ENCODE results near the gene IVNS1ABP. TPM values are rescaled to one million over a fixed set of nuclear protein-coding genes. Genes with fewer than 3 reads are reported as not detected.

The IVNS1ABP gene
- total and polyA plus RNA-seq, 9 of the 15 experiments (the other 6 are each of a cell fraction or from before 2014, with no cell fraction given) = 30.6 to 126 (median 77.7) TPM

DNA sequence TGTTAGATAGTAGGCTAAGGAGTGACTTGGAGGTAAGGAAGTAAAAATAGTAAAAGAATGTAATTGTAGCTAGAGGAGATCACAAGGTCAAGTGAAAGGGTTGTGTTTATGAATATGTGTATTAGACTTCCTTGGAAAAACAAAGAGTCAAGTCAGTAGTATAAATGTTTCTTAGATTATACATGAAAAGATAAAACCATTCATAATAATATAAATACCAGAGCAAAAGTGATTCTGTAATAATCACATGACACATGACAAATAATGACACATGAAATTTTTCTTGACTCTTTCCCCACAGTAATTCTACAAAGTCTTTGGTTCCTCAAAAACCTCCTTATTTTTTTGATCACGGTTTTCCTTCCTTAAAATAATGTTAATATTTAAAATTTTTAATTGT lies 56.4 kb downstream of the IVNS1ABP start:
- WGBS (ENCODE audit: insufficient coverage, low coverage, missing lambda C conversion rate) = 0% methylated on average over 1 of the region's 1 CpG
- no TSS peak for BruUV-seq (replicated peaks)
- DNase-seq (ENCODE audit: extremely low read depth in 1 of 4, low spot score in 3 of 4) (no peak), FAIRE-seq (no peak), ATAC-seq (no peak)
- no peaks in the 10 kb centered on the region for H3K9me3 ChIP-seq (replicated peaks; ENCODE audit: control insufficient read depth, insufficient read depth, low read depth, low read length)
- peak overlapping the region; percentile 50 for H2AFZ ChIP-seq (ENCODE audit: low read depth, low read length)
- H3K4me2 ChIP-seq (ENCODE audit: insufficient read depth, low read length) = no peak overlapping the region
- no peaks in the 10 kb centered on the region for H3K27me3 ChIP-seq (ENCODE audit: control insufficient read depth in 2 of 2, insufficient read depth in 2 of 2, low read length in 2 of 2)
- no peak overlapping the region for H3K4me3 ChIP-seq
- peaks cover 2 to 32% of the 10 kb centered on the region in 2 experiments; a peak in 4 of 5 replicates for H3K4me1 ChIP-seq (replicated peaks in 1 of 2; ENCODE audit: control insufficient read depth in 2 of 2, insufficient read depth in 2 of 2, low read length in 2 of 2)
- CTCF ChIA-PET (ENCODE audit: low intra/inter-chr PET ratio) = no interaction called here
- in situ Hi-C loops (cut with MboI) (no loop called here), intact Hi-C loops (cut with micrococcal nuclease) (no loop called here)
- no peaks in the 10 kb centered on the region for H3K79me2 ChIP-seq (ENCODE audit: control insufficient read depth, insufficient read depth, low read length)
- H4K20me1 ChIP-seq (replicated peaks; ENCODE audit: control insufficient read depth, insufficient read depth, low read length) = no peaks in the 10 kb centered on the region
- no peaks in the 10 kb centered on the region for H3K36me3 ChIP-seq (ENCODE audit: control insufficient read depth, insufficient read depth, low read length)
- no peak overlapping the region for H3K27ac ChIP-seq (ENCODE audit: extremely low read depth, low read depth, low read length)
- H3K9ac ChIP-seq (ENCODE audit: insufficient read depth in 1 of 2, low read depth in 2 of 2, low read length in 2 of 2) = no peak overlapping the region
- POLR2A ChIA-PET = no interaction called here
- H3K9me1 ChIP-seq (ENCODE audit: control insufficient read depth, insufficient read depth, low read length) = no peaks in the 10 kb centered on the region
- TF ChIP-seq, protein P1, sequence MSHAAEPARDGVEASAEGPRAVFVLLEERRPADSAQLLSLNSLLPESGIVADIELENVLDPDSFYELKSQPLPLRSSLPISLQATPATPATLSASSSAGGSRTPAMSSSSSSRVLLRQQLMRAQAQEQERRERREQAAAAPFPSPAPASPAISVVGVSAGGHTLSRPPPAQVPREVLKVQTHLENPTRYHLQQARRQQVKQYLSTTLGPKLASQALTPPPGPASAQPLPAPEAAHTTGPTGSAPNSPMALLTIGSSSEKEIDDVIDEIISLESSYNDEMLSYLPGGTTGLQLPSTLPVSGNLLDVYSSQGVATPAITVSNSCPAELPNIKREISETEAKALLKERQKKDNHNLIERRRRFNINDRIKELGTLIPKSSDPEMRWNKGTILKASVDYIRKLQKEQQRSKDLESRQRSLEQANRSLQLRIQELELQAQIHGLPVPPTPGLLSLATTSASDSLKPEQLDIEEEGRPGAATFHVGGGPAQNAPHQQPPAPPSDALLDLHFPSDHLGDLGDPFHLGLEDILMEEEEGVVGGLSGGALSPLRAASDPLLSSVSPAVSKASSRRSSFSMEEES (CRISPR knock-in tag; IDR thresholded peaks at IDR 0.05) = peak; percentile 65
- 0 out of 2 replicates have a peak, but pooled peaks have one; percentile 27 for TF ChIP-seq TOE1 (IDR thresholded peaks at IDR 0.05; ENCODE audit: borderline replicate concordance)
- TF ChIP-seq TOE1 (CRISPR knock-in tag; IDR thresholded peaks at IDR 0.05; ENCODE audit: borderline replicate concordance, low read depth) = no peak
- no peak for TF ChIP-seq TARDBP (IDR thresholded peaks at IDR 0.05)

- Histone ChIP-seq H3K27me3 (ENCODE audit: control insufficient read depth in 2 of 2, insufficient read depth in 2 of 2, low read length in 2 of 2) (no peaks in the 10 kb centered on the region), H4K20me1 (replicated peaks; ENCODE audit: control insufficient read depth, insufficient read depth, low read length) (no peaks in the 10 kb centered on the region), H3K9me3 (replicated peaks; ENCODE audit: control insufficient read depth, insufficient read depth, low read depth, low read length) (no peaks in the 10 kb centered on the region), H3K27ac (ENCODE audit: extremely low read depth, low read depth, low read length) (no peak overlapping the region), H3K9ac (ENCODE audit: insufficient read depth in 1 of 2, low read depth in 2 of 2, low read length in 2 of 2) (no peak overlapping the region), H3K79me2 (ENCODE audit: control insufficient read depth, insufficient read depth, low read length) (no peaks in the 10 kb centered on the region), H3K4me3 (no peak overlapping the region), H3K4me1 (replicated peaks in 1 of 2; ENCODE audit: control insufficient read depth in 2 of 2, insufficient read depth in 2 of 2, low read length in 2 of 2) (peaks cover 2 to 20% of the 10 kb centered on the region in 2 experiments; a peak in 3 of 5 replicates), H3K4me2 (ENCODE audit: insufficient read depth, low read length) (no peak overlapping the region), H3K9me1 (ENCODE audit: control insufficient read depth, insufficient read depth, low read length) (no peaks in the 10 kb centered on the region), H2AFZ (ENCODE audit: low read depth, low read length) (no peak overlapping the region), H3K36me3 (ENCODE audit: control insufficient read depth, insufficient read depth, low read length) (no peaks in the 10 kb centered on the region)
- CTCF ChIA-PET (ENCODE audit: low intra/inter-chr PET ratio) = no interaction called here
- intact Hi-C loops (cut with micrococcal nuclease) = no loop called here
- FAIRE-seq = no peak
- ATAC-seq = no peak
- POLR2A ChIA-PET = no interaction called here
- no peak for DNase-seq (ENCODE audit: extremely low read depth in 1 of 4, low spot score in 3 of 4)
- in situ Hi-C loops (cut with MboI) = no loop called here
- 67% methylated on average over 1 of the region's 1 CpG for WGBS (ENCODE audit: insufficient coverage, low coverage, missing lambda C conversion rate)
- no TSS peak for BruUV-seq (replicated peaks)
- TF ChIP-seq MTF1 (CRISPR knock-in tag; IDR thresholded peaks at IDR 0.05; ENCODE audit: borderline replicate concordance) (no peak), PPARD (CRISPR knock-in tag; IDR thresholded peaks at IDR 0.05) (no peak), ZNF316 (IDR thresholded peaks at IDR 0.05) (peak; percentile 45; the same call in 1 of the 2 replicates), STAG1 (CRISPR knock-in tag; IDR thresholded peaks at IDR 0.05; ENCODE audit: borderline replicate concordance) (no peak)
Measured at GRCh38 chr1:185258676-185259075, 58.4 kb downstream of the IVNS1ABP start.
